Measurements from ENCODE around the gene MDH1B. TPM values are rescaled to one million over a fixed set of nuclear protein-coding genes. Genes with fewer than 3 reads are reported as not detected.

The MDH1B gene
- total RNA-seq, 1 experiment from 2014 or later = 0.77 TPM

DNA sequence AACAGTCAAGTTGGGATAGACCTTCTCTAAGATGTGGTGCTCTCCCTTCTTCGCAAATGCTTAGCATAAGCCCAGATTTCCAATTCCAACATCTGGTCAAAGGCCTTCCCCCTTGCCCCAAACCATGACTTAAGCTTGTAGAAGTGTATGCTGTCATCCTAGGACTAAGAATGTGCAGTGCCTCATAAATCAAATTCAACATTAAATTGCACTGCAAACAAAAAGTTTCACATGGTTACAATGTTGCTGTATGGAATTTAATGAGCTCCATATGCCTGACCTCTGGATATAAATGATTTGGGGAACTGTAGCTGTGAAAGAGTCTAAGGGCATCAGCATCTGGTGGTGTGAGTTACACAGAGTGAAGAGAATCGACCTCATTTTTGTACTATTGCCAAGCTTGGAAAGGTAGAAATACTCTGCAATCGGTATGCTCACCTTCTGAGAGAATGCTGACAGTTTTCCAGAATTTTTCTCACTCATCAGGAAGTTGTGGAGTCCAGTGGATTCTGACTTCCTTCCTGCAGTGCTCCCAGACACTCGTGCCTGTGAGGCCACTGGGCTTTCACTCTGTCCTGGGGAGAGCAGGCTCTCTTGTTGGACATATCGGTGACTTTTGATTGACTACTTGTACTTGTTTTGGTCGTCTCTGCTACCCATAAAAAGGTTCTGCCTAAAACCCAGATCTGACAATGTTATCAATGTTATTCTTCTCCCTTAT, 40.9 kb upstream of the MDH1B start:
- H3K9me3 Mint-ChIP-seq (ENCODE audit: unreplicated experiment) = no peaks in the 10 kb centered on the region
- no peak overlapping the region for H3K4me3 Mint-ChIP-seq (ENCODE audit: unreplicated experiment)
- POLR2A ChIA-PET = no interaction called here
- no peaks in the 10 kb centered on the region for H3K36me3 Mint-ChIP-seq (ENCODE audit: insufficient read depth, unreplicated experiment)
- H3K4me1 Mint-ChIP-seq (ENCODE audit: insufficient read depth, unreplicated experiment) = no peaks in the 10 kb centered on the region
- intact Hi-C loops (cut with micrococcal nuclease) = loop anchor here (10.0 kb wide), 1 partner anchor 429 kb away; no protein-coding TSS in a partner anchor
- BruUV-seq (replicated peaks) = no TSS peak
- no peak for DNase-seq (ENCODE audit: unreplicated experiment)
- H3K27me3 Mint-ChIP-seq (ENCODE audit: insufficient read depth, unreplicated experiment) = no peaks in the 10 kb centered on the region
- CTCF ChIA-PET = interaction anchor here (0.5 to 1.2 kb wide), 4 partner anchors 24 to 175 kb away, joined by 3 to 6 read pairs (median 4); no protein-coding TSS in a partner anchor
- TF ChIP-seq, protein P1, sequence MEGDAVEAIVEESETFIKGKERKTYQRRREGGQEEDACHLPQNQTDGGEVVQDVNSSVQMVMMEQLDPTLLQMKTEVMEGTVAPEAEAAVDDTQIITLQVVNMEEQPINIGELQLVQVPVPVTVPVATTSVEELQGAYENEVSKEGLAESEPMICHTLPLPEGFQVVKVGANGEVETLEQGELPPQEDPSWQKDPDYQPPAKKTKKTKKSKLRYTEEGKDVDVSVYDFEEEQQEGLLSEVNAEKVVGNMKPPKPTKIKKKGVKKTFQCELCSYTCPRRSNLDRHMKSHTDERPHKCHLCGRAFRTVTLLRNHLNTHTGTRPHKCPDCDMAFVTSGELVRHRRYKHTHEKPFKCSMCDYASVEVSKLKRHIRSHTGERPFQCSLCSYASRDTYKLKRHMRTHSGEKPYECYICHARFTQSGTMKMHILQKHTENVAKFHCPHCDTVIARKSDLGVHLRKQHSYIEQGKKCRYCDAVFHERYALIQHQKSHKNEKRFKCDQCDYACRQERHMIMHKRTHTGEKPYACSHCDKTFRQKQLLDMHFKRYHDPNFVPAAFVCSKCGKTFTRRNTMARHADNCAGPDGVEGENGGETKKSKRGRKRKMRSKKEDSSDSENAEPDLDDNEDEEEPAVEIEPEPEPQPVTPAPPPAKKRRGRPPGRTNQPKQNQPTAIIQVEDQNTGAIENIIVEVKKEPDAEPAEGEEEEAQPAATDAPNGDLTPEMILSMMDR (IDR thresholded peaks at IDR 0.05; ENCODE audit: unreplicated experiment) = no peak
- H3K27ac Mint-ChIP-seq (ENCODE audit: low read depth, unreplicated experiment) = no peak overlapping the region

DNA sequence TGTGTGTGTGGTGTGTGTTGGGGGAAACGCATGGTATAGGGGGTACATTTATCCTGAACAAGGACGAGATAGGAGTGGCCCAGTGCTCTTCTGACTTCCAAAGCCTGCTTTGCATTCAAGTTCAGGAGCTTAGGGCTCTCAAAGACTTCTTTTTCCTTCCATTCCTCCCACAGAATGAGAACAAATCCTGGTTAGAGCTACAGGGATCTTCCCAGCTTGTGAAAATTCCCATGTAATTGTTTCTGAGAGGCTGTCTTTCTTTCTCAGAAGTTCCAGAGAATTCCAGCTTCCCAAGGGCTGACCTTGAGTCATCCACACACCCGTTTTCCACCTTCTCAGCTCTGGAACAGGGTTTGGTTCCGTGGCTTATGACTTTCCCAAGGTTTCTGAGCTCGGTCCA, 39.2 kb upstream of the MDH1B start:
- Mint-ChIP-seq H3K36me3 (ENCODE audit: insufficient read depth, unreplicated experiment) (no peaks in the 10 kb centered on the region), H3K9me3 (ENCODE audit: unreplicated experiment) (no peaks in the 10 kb centered on the region), H3K27ac (ENCODE audit: low read depth, unreplicated experiment) (no peak overlapping the region), H3K4me1 (ENCODE audit: insufficient read depth, unreplicated experiment) (no peaks in the 10 kb centered on the region), H3K4me3 (ENCODE audit: unreplicated experiment) (no peak overlapping the region), H3K27me3 (ENCODE audit: insufficient read depth, unreplicated experiment) (no peaks in the 10 kb centered on the region)
- BruUV-seq (replicated peaks) = no TSS peak
- CTCF ChIA-PET = interaction anchor here (0.6 to 6.7 kb wide), 5 partner anchors 40 to 667 kb away, joined by 3 to 85 read pairs (median 4); no protein-coding TSS in a partner anchor
- TF ChIP-seq, protein P1 (IDR thresholded peaks at IDR 0.05; ENCODE audit: unreplicated experiment) = no peak
- intact Hi-C loops (cut with micrococcal nuclease) = loop anchor here (10.0 kb wide), 1 partner anchor 430 kb away; no protein-coding TSS in a partner anchor
- DNase-seq (ENCODE audit: unreplicated experiment) = no peak
- POLR2A ChIA-PET = interaction anchor here (0.8 kb wide), 1 partner anchor 11 kb away, joined by 3 read pairs; no protein-coding TSS in a partner anchor

DNA sequence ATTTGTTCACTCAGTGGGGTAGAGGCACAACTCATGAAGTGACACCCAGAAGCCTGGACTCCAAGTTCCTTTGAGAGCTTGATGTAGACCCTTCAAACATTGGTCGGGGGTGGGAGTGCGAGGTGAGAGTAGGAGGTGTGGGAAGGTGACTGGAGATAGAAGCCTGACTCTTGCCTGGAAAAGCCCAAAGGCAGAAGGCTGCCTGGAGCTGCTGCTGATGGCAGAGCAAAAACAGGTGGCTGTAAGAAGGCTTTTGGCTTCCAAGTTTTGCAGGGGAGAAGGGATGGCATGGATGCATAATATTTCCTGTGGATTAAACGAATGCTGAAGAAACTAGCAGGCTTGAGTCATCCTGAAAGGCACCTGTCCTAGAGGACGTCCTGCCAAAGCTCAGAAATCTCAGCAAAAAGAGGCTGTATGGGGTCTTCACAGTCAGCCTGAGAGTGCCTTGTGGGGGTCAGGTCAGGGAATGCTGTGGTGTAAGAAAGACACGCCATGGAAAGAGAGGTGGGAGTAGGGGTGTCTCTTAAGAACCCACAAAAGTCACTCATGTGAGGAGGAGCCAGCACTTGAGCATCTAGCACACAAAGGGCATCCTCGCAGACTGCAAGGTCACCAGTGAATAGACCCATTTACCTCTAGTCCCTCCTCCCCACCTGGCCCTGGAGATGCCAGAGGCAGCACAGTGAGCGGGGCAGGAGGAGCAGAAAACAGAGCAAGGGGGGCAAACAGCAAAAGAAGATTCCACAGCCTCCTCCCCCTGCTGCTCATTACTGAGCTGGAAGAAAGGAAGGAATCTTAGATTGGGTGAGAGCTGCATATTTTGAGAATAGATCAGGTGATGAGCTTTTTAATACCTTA, 37.8 kb upstream of the MDH1B start:
- Mint-ChIP-seq H3K4me3 (ENCODE audit: unreplicated experiment) (no peak overlapping the region), H3K36me3 (ENCODE audit: insufficient read depth, unreplicated experiment) (no peaks in the 10 kb centered on the region), H3K9me3 (ENCODE audit: unreplicated experiment) (no peaks in the 10 kb centered on the region), H3K4me1 (ENCODE audit: insufficient read depth, unreplicated experiment) (no peaks in the 10 kb centered on the region), H3K27ac (ENCODE audit: low read depth, unreplicated experiment) (no peak overlapping the region), H3K27me3 (ENCODE audit: insufficient read depth, unreplicated experiment) (no peaks in the 10 kb centered on the region)
- ChIA-PET POLR2A (interaction anchor here (0.6 to 0.9 kb wide), 2 partner anchors 277 to 669 kb away, joined by 3 read pairs; no protein-coding TSS in a partner anchor), CTCF (interaction anchor here (0.6 to 6.7 kb wide), 6 partner anchors 16 to 823 kb away, joined by 3 to 85 read pairs (median 4); partner anchors contain the start of gene METTL21A)
- BruUV-seq (replicated peaks) = no TSS peak
- TF ChIP-seq, protein P1 (IDR thresholded peaks at IDR 0.05; ENCODE audit: unreplicated experiment) = no peak
- intact Hi-C loops (cut with micrococcal nuclease) = loop anchor here (10.0 kb wide), 1 partner anchor 432 kb away; no protein-coding TSS in a partner anchor
- no peak for DNase-seq (ENCODE audit: unreplicated experiment)

All from MCF 10A (cell line).